Esophagus muscularis mucosa (tissue), 4 donors: ENCODE results near the gene ANKRD27.

Experiments
- CTCF ChIP-seq, 3 experiments: fragments of 200-600 bp in 2 of 3; fragments of 450-650 bp in 1 of 3; sonication (generic) in 2 of 3; IDR thresholded peaks; one replicate each; pipeline ENCODE4 v1.5.1; 2017 to 2019; ENCODE audit warnings: antibody characterized with exemption in 3 of 3, mild to moderate bottlenecking in 2 of 3, moderate library complexity in 1 of 3
- EP300 ChIP-seq: sonication (generic); formaldehyde crosslinking; IDR thresholded peaks from one replicate; pipeline ENCODE4 v1.6.1; 2017; ENCODE audit warnings: antibody characterized with exemption
- POLR2A ChIP-seq: fragments of 450-650 bp; IDR thresholded peaks from one replicate; pipeline ENCODE4 v1.6.1; 2017; ENCODE audit warnings: antibody characterized with exemption, moderate library complexity, mild to moderate bottlenecking, low read depth
- POLR2AphosphoS5 ChIP-seq, 2 donors: sonication (generic); formaldehyde crosslinking; IDR thresholded peaks; one replicate each; pipeline ENCODE4 v1.6.1; 2017; ENCODE audit warnings: antibody characterized with exemption in 2 of 2

GRCh38 chr19:32720936-32721250 is 45.9 kb upstream of the ANKRD27 start:
- TF ChIP-seq CTCF (IDR thresholded peaks at IDR 0.05) (no peak), POLR2AphosphoS5 (IDR thresholded peaks at IDR 0.05) (no peak), EP300 (no peak), POLR2A (no peak)
